ENCODE data around the gene SERPINF2.
"Not testable (repeated sequence)": the region's sequence is repeated elsewhere in the genome, so short reads cannot be mapped to it uniquely, and the experiment has no call there.

The SERPINF2 gene

GRCh38 chr17:1797323-1797722 is 54.7 kb downstream of the SERPINF2 start:
- no peaks in the 10 kb centered on the region for H3K27me3 ChIP-seq
- H3K9me3 ChIP-seq = no peaks in the 10 kb centered on the region
- no peak overlapping the region for H3K4me3 ChIP-seq (ENCODE audit: low read depth, low read length)
- DNase-seq = peak; percentile 23
- no peak for TF ChIP-seq CTCF (IDR thresholded peaks at IDR 0.05; ENCODE audit: low read depth, low read length)
- H3K36me3 ChIP-seq = no peaks in the 10 kb centered on the region
- H3K4me1 ChIP-seq = peaks cover under 1% of the 10 kb centered on the region; the same call in 1 of the 2 replicates

- not testable (repeated sequence) for H3K9me3 ChIP-seq; DNase-seq; H3K27me3 ChIP-seq; H3K4me3 ChIP-seq (ENCODE audit: low read depth, low read length); H3K4me1 ChIP-seq; H3K36me3 ChIP-seq
These were observed 55.2 kb downstream of the SERPINF2 start for GRCh38 chr17:1797846-1798245.

- no peaks in the 10 kb centered on the region for H3K9me3 ChIP-seq
- H3K4me3 ChIP-seq (ENCODE audit: low read depth, low read length) = no peak overlapping the region
- H3K36me3 ChIP-seq = no peaks in the 10 kb centered on the region
- DNase-seq = no peak
- no peaks in the 10 kb centered on the region for H3K4me1 ChIP-seq
- TF ChIP-seq CTCF (IDR thresholded peaks at IDR 0.05; ENCODE audit: low read depth, low read length) = no peak
- no peaks in the 10 kb centered on the region for H3K27me3 ChIP-seq
These were observed 57.6 kb downstream of the SERPINF2 start for GRCh38 chr17:1800240-1800639.

- DNase-seq = no peak
- H3K4me3 ChIP-seq (ENCODE audit: low read depth, low read length) = no peak overlapping the region
- no peaks in the 10 kb centered on the region for H3K36me3 ChIP-seq
- H3K27me3 ChIP-seq = no peaks in the 10 kb centered on the region
- no peak for TF ChIP-seq CTCF (IDR thresholded peaks at IDR 0.05; ENCODE audit: low read depth, low read length)
- no peaks in the 10 kb centered on the region for H3K9me3 ChIP-seq
- no peaks in the 10 kb centered on the region for H3K4me1 ChIP-seq
These were observed 58.0 kb downstream of the SERPINF2 start for GRCh38 chr17:1800712-1801111.

GRCh38 chr17:1802429-1802828 is 59.8 kb downstream of the SERPINF2 start:
- Histone ChIP-seq H3K36me3 (no peaks in the 10 kb centered on the region), H3K4me1 (no peaks in the 10 kb centered on the region), H3K9me3 (no peaks in the 10 kb centered on the region), H3K4me3 (ENCODE audit: low read depth, low read length) (no peak overlapping the region), H3K27me3 (no peaks in the 10 kb centered on the region)
- TF ChIP-seq CTCF (IDR thresholded peaks at IDR 0.05; ENCODE audit: low read depth, low read length) = no peak
- DNase-seq = no peak

GRCh38 chr17:1803280-1803679 is 60.6 kb downstream of the SERPINF2 start:
- TF ChIP-seq CTCF (IDR thresholded peaks at IDR 0.05; ENCODE audit: low read depth, low read length) = no peak
- no peak for DNase-seq
- H3K27me3 ChIP-seq = no peaks in the 10 kb centered on the region
- H3K9me3 ChIP-seq = no peaks in the 10 kb centered on the region
- H3K4me3 ChIP-seq (ENCODE audit: low read depth, low read length) = no peak overlapping the region
- no peaks in the 10 kb centered on the region for H3K4me1 ChIP-seq
- no peaks in the 10 kb centered on the region for H3K36me3 ChIP-seq
